Prostate gland (tissue), 2 donors: Measurements from ENCODE around the gene RAN. TPM values are rescaled to one million over a fixed set of nuclear protein-coding genes. Genes with fewer than 3 reads are reported as not detected.

ENCODE experiments used
- DNase-seq: peaks from one replicate; pipeline ENCODE4 v3.0.0-alpha.2; 2019; ENCODE audit warnings: low spot score
- H3K27ac ChIP-seq, 2 donors: fragments of 200-600 bp; sonication (generic); 2 replicates each; pipeline ENCODE4 v1.5.1; 2017 to 2019
- H3K27me3 ChIP-seq: fragments of 200-600 bp; sonication (generic); replicated peaks from 2 replicates; pipeline ENCODE4 v1.5.1; 2019; ENCODE audit not compliant: insufficient read depth
- H3K36me3 ChIP-seq, 2 donors: fragments of 200-600 bp; sonication (generic); 1 replicate in 1 of 2; 2 replicates in 1 of 2; pipeline versions ENCODE4 v1.5.1 to v1.8.1; 2017 to 2019
- H3K4me1 ChIP-seq: fragments of 200-600 bp; sonication (generic); replicated peaks from 2 replicates; pipeline ENCODE4 v1.5.1; 2019
- H3K4me3 ChIP-seq, 2 donors: fragments of 200-600 bp; sonication (generic); 2 replicates each; pipeline ENCODE4 v1.5.1; 2017 to 2019
- H3K9me3 ChIP-seq: fragments of 200-600 bp; sonication (generic); 2 replicates; pipeline ENCODE4 v1.5.1; 2017
- POLR2A ChIP-seq: fragments of 450-650 bp; IDR thresholded peaks from one replicate; pipeline ENCODE4 v1.6.1; 2016; ENCODE audit warnings: antibody characterized with exemption, mild to moderate bottlenecking
- POLR2AphosphoS5 ChIP-seq: sonication (generic); formaldehyde crosslinking; IDR thresholded peaks from one replicate; pipeline ENCODE4 v1.6.1; 2017; ENCODE audit warnings: antibody characterized with exemption
- WGBS: methylation state at CpG from one replicate; pipeline ENCODE4 v1.1.5; 2018; 5-methylcytosine and 5-hydroxymethylcytosine counted together
- intact Hi-C: fragments of 100-400 bp; cut with DNase I; formaldehyde crosslinking; loops from one replicate; pipeline ENCODE4 v1.14.2; 2022
- total RNA-seq, 2 donors: library from RNA; depleted of rRNA; stranded (reverse); fragments of >200 nt; gene quantifications; one replicate each; pipeline ENCODE4 v1.1.0, GENCODE V29; 2016
- TF ChIP-seq, protein P1 (sequence below), 4 experiments: fragments of 200-600 bp in 2 of 4; fragments of 450-650 bp in 2 of 4; sonication (generic) in 2 of 4; IDR thresholded peaks; 1 replicate in 3 of 4; 2 replicates in 1 of 4; pipeline ENCODE4 v1.5.1; 2016 to 2019; ENCODE audit warnings: antibody characterized with exemption in 4 of 4, mild to moderate bottlenecking in 2 of 4, moderate library complexity in 2 of 4

Gene RAN
- total RNA-seq, 2 donors from 2014 or later = 131 to 220 TPM

GRCh38 chr12:130832561-130833209 is 39.2 kb upstream of the RAN start:
- Histone ChIP-seq H3K27me3 (no peaks in the 10 kb centered on the region), H3K9me3 (no peaks in the 10 kb centered on the region), H3K4me1 (no peaks in the 10 kb centered on the region), H3K27ac (no peak overlapping the region), H3K36me3 (no peaks in the 10 kb centered on the region), H3K4me3 (no peak overlapping the region)
- intact Hi-C loops = no loop called here
- 80% methylated on average over 17 of the region's 17 CpGs for WGBS
- TF ChIP-seq POLR2A (no peak), POLR2AphosphoS5 (no peak)
- TF ChIP-seq, protein P1, sequence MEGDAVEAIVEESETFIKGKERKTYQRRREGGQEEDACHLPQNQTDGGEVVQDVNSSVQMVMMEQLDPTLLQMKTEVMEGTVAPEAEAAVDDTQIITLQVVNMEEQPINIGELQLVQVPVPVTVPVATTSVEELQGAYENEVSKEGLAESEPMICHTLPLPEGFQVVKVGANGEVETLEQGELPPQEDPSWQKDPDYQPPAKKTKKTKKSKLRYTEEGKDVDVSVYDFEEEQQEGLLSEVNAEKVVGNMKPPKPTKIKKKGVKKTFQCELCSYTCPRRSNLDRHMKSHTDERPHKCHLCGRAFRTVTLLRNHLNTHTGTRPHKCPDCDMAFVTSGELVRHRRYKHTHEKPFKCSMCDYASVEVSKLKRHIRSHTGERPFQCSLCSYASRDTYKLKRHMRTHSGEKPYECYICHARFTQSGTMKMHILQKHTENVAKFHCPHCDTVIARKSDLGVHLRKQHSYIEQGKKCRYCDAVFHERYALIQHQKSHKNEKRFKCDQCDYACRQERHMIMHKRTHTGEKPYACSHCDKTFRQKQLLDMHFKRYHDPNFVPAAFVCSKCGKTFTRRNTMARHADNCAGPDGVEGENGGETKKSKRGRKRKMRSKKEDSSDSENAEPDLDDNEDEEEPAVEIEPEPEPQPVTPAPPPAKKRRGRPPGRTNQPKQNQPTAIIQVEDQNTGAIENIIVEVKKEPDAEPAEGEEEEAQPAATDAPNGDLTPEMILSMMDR (IDR thresholded peaks at IDR 0.05) = no peak
- no peak for DNase-seq

DNA sequence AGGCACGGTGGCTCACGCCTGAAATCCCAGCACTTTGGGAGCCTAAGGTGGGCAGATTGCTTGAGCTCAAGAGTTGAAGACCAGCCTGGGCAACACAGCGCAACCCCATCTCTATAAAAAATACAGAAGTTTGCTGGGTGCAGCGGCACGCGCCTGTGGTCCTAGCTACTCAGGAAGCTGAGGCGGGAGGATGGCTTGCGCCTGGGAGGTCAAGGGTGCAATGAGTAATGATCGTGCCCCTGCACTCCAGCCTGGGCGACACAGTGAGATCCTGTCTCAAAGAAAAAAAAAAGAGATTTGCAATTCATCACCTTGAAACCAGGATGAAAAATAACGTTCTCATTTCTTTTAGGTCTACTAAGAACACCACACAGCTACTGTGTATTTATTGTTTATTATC is 36.9 kb upstream of the RAN start:
- no peak for DNase-seq
- Histone ChIP-seq H3K4me3 (no peak overlapping the region), H3K36me3 (no peaks in the 10 kb centered on the region), H3K27ac (no peak overlapping the region), H3K4me1 (no peaks in the 10 kb centered on the region), H3K27me3 (no peaks in the 10 kb centered on the region), H3K9me3 (no peaks in the 10 kb centered on the region)
- intact Hi-C loops = no loop called here
- WGBS = 83% methylated on average over 11 of the region's 11 CpGs
- TF ChIP-seq POLR2A (no peak), POLR2AphosphoS5 (no peak)
- TF ChIP-seq, protein P1 (IDR thresholded peaks at IDR 0.05) = no peak

GRCh38 chr12:130835436-130835835 is 36.4 kb upstream of the RAN start:
- Histone ChIP-seq H3K4me1 (no peaks in the 10 kb centered on the region), H3K27ac (no peak overlapping the region), H3K4me3 (no peak overlapping the region), H3K9me3 (no peaks in the 10 kb centered on the region), H3K27me3 (no peaks in the 10 kb centered on the region), H3K36me3 (no peaks in the 10 kb centered on the region)
- WGBS = 89% methylated on average over 6 of the region's 6 CpGs
- DNase-seq = no peak
- intact Hi-C loops = no loop called here
- TF ChIP-seq POLR2AphosphoS5 (no peak), POLR2A (no peak)
- TF ChIP-seq, protein P1 (IDR thresholded peaks at IDR 0.05) = no peak

- H3K9me3 ChIP-seq = no peaks in the 10 kb centered on the region
- H3K27me3 ChIP-seq = no peaks in the 10 kb centered on the region
- peak; percentile 25 for DNase-seq
- intact Hi-C loops = loop anchor here (2.0 kb wide), 1 partner anchor 32 kb away; no protein-coding TSS in a partner anchor
- no peaks in the 10 kb centered on the region for H3K4me1 ChIP-seq
- H3K27ac ChIP-seq = peak overlapping the region; percentile 56 to 69
- WGBS = 6% methylated on average over 21 of the region's 38 CpGs
- no peaks in the 10 kb centered on the region for H3K36me3 ChIP-seq
- TF ChIP-seq, protein P1 (IDR thresholded peaks at IDR 0.05) = no peak
- H3K4me3 ChIP-seq = peak overlapping the region; percentile 76 to 77
Measured at GRCh38 chr12:130838284-130838950, 33.4 kb upstream of the RAN start.
